Endothelial cell of umbilical vein (primary cell): ENCODE measurements around the gene XKR8. TPM values are rescaled to one million over a fixed set of nuclear protein-coding genes. Genes with fewer than 3 reads are reported as not detected.

Experiments used
- BruUV-seq: library from RNA; stranded (reverse); fragments of 400-500 nt; replicated peaks from 2 replicates; lab custom pipeline; 2021; lab: Mats Ljungman, UMichigan
- CTCF ChIA-PET: fragments of 300-600, 350-600 bp; sonication (Branson Sonifier 250); formaldehyde crosslinking; loops from one replicate; lab custom pipeline; 2021; ENCODE audit warnings: antibody characterized with exemption, inconsistent platforms; lab: Charles Lee
- POLR2A ChIA-PET: fragments of 300-600, 350-600 bp; sonication (Branson Sonifier 250); formaldehyde crosslinking; loops from one replicate; lab custom pipeline; 2021; ENCODE audit warnings: antibody characterized with exemption, inconsistent platforms; lab: Charles Lee
- DNase-seq: peaks from one replicate; pipeline ENCODE4 v3.0.0-alpha.2; 2011; ENCODE audit warnings: low read depth, low spot score
- FAIRE-seq: peaks from 2 replicates; lab custom pipeline; 2011; peaks lifted over from hg19 to GRCh38; lab: Jason Lieb, UNC
- H2AFZ ChIP-seq: 2 replicates; pipeline ENCODE4 v1.6.0; 2012; ENCODE audit warnings: low read depth, low read length, control low read depth, inconsistent platforms
- H3K27ac ChIP-seq: 2 replicates; pipeline ENCODE4 v1.5.1; 2011; ENCODE audit warnings: low read depth, mild to moderate bottlenecking, control low read depth, low read length, moderate library complexity; ENCODE audit not compliant: insufficient read depth
- H3K27me3 ChIP-seq, 2 experiments: 2 replicates each; pipeline versions ENCODE4 v1.6.0 to v1.6.1; 2011; ENCODE audit warnings: low read length in 2 of 2, mixed read lengths in 1 of 2; ENCODE audit not compliant: control insufficient read depth in 2 of 2, insufficient read depth in 2 of 2
- H3K36me3 ChIP-seq, 2 experiments: 2 replicates in 1 of 2; 3 replicates in 1 of 2; pipeline ENCODE4 v1.5.1; 2011; ENCODE audit warnings: low read length in 2 of 2, mild to moderate bottlenecking in 1 of 2, moderate library complexity in 1 of 2; ENCODE audit not compliant: control insufficient read depth in 2 of 2, insufficient read depth in 2 of 2; ENCODE audit errors: extremely low read depth in 1 of 2
- H3K4me1 ChIP-seq: 3 replicates; pipeline ENCODE4 v1.5.1; 2011; ENCODE audit warnings: mild to moderate bottlenecking, low read length; ENCODE audit not compliant: control insufficient read depth, insufficient read depth; ENCODE audit errors: extremely low read depth
- H3K4me2 ChIP-seq: 2 replicates; pipeline ENCODE4 v1.6.1; 2011; ENCODE audit warnings: low read length, control low read depth, mixed read lengths; ENCODE audit not compliant: insufficient read depth
- H3K4me3 ChIP-seq, 3 experiments: fragments of 200-600 bp in 1 of 3; sonication (generic), shearing (Covaris generic) in 1 of 3; replicated peaks in 1 of 3; 2 replicates each; pipeline ENCODE4 v1.5.1; 2011 to 2016; ENCODE audit warnings: control low read depth in 3 of 3, low read length in 3 of 3, mild to moderate bottlenecking in 2 of 3, inconsistent platforms in 1 of 3, low read depth in 1 of 3, moderate library complexity in 1 of 3; ENCODE audit not compliant: insufficient read depth in 1 of 3
- H3K79me2 ChIP-seq: 2 replicates; pipeline ENCODE4 v1.6.0; 2012; ENCODE audit warnings: low read length, inconsistent platforms; ENCODE audit not compliant: control insufficient read depth, insufficient read depth
- H3K9ac ChIP-seq: replicated peaks from 2 replicates; pipeline ENCODE3; 2011; ENCODE audit warnings: low read length, control low read depth; ENCODE audit not compliant: insufficient read depth; ENCODE audit errors: extremely low read depth
- H3K9me1 ChIP-seq: replicated peaks from 3 replicates; pipeline ENCODE4 v1.6.0; 2011; ENCODE audit warnings: mild to moderate bottlenecking, low read length; ENCODE audit not compliant: control insufficient read depth, insufficient read depth; ENCODE audit errors: extremely low read depth
- H3K9me3 ChIP-seq: replicated peaks from 2 replicates; pipeline ENCODE4 v1.5.1; 2012; ENCODE audit warnings: low read length, inconsistent platforms; ENCODE audit not compliant: control insufficient read depth, insufficient read depth
- H4K20me1 ChIP-seq: replicated peaks from 2 replicates; pipeline ENCODE3; 2011; ENCODE audit warnings: mild to moderate bottlenecking, low read length; ENCODE audit not compliant: control insufficient read depth, insufficient read depth; ENCODE audit errors: extremely low read depth
- CTCF ChIP-seq, 2 donors: IDR thresholded peaks; 1 replicate in 1 of 2; 2 replicates in 1 of 2; pipeline ENCODE4 v1.5.1; 2011; ENCODE audit warnings: low read length in 2 of 2, mild to moderate bottlenecking in 2 of 2, moderate library complexity in 2 of 2, control low read depth in 1 of 2, inconsistent platforms in 1 of 2, low read depth in 1 of 2; ENCODE audit not compliant: insufficient read depth in 1 of 2; ENCODE audit errors: extremely low read depth in 1 of 2
- EZH2 ChIP-seq: IDR thresholded peaks from 2 replicates; pipeline ENCODE4 v1.6.1; 2012; ENCODE audit warnings: borderline replicate concordance, low read depth, mild to moderate bottlenecking, moderate library complexity, low read length, inconsistent platforms; ENCODE audit not compliant: severe bottlenecking
- FOS ChIP-seq: IDR thresholded peaks from 2 replicates; pipeline ENCODE4 v1.6.1; 2011; ENCODE audit warnings: mild to moderate bottlenecking, low read length, moderate library complexity, borderline replicate concordance; ENCODE audit not compliant: insufficient read depth
- GATA2 ChIP-seq: IDR thresholded peaks from 2 replicates; pipeline ENCODE4 v1.7.0; 2011; ENCODE audit warnings: low read depth, mild to moderate bottlenecking, moderate library complexity, mixed read lengths, low read length; ENCODE audit not compliant: insufficient read length, insufficient read depth
- MAX ChIP-seq: IDR thresholded peaks from 2 replicates; pipeline ENCODE4 v1.6.1; 2011; ENCODE audit not compliant: insufficient read depth, insufficient read length
- MYC ChIP-seq: IDR thresholded peaks from one replicate; pipeline ENCODE4 v1.6.1; 2011; ENCODE audit warnings: mild to moderate bottlenecking, low read depth, low read length
- dilution Hi-C: fragments of 300-500 bp; cut with MboI; formaldehyde crosslinking; loops from one replicate; pipeline ENCODE4 v1.15.0; 2019; ENCODE audit warnings: low sequenced_read_pairs; ENCODE audit not compliant: extremely low pct_ligation_motif_present
- intact Hi-C: fragments of 100-400 bp; cut with micrococcal nuclease; formaldehyde crosslinking; loops from one replicate; pipeline ENCODE4 v1.10.0; 2022
- polyA plus RNA-seq, 4 experiments: library from polyadenylated mRNA; depleted of rRNA in 3 of 4; stranded (reverse) in 3 of 4; unstranded in 1 of 4; fragments of >200 nt; gene quantifications; 2 replicates each; pipeline versions ENCODE4 v1.2.1 to v1.2.3, GENCODE V29; 2011 to 2012; ENCODE audit warnings: missing spikeins in 1 of 4
- total RNA-seq: library from RNA; stranded (reverse); gene quantifications from 2 replicates; pipeline ENCODE4 v1.2.3, GENCODE V29; 2021

XKR8 gene
- total and polyA plus RNA-seq, 2 donors (not counting 3 experiments of a cell fraction or from before 2014, with no cell fraction given) = 10.0 to 13.1 TPM

- no peaks in the 10 kb centered on the region for H3K4me1 ChIP-seq
- POLR2A ChIA-PET = no interaction called here
Observed at GRCh38 chr1:27935721-27936120, 24.1 kb upstream of the XKR8 start.

More at GRCh38 chr1:27935721-27936120, 24.1 kb upstream of the XKR8 start:
- FAIRE-seq (no peak), DNase-seq (no peak)
- Histone ChIP-seq H3K27ac (no peak overlapping the region), H3K9me1 (no peaks in the 10 kb centered on the region), H4K20me1 (no peaks in the 10 kb centered on the region), H3K79me2 (no peaks in the 10 kb centered on the region), H3K9ac (no peak overlapping the region), H2AFZ (no peak overlapping the region), H3K27me3 (peaks cover 0 to 5% of the 10 kb centered on the region in 2 experiments), H3K9me3 (no peaks in the 10 kb centered on the region), H3K36me3 (no peaks in the 10 kb centered on the region), H3K4me2 (no peak overlapping the region), H3K4me3 (no peak overlapping the region)
- intact Hi-C loops = no loop called here
- BruUV-seq = no TSS peak
- TF ChIP-seq FOS = no peak
- TF ChIP-seq EZH2 = no peak
- no peak for TF ChIP-seq MAX
- no peak for TF ChIP-seq GATA2
- no peak for TF ChIP-seq CTCF (IDR thresholded peaks at IDR 0.05; ENCODE audit: extremely low read depth in 1 of 2, insufficient read depth in 1 of 2, low read depth in 1 of 2, low read length in 2 of 2)
- no peak for TF ChIP-seq MYC
- CTCF ChIA-PET = interaction anchor here (0.6 to 1.8 kb wide), 5 partner anchors 16 to 78 kb away, joined by 3 to 5 read pairs (median 4); no protein-coding TSS in a partner anchor
- dilution Hi-C loops = no loop called here
